D721Med (cell line): Measurements from ENCODE around the gene PCDHGC4.

Experiments used
- DNase-seq: peaks from one replicate; pipeline ENCODE4 v3.0.0; 2011; ENCODE audit warnings: low spot score; ENCODE audit not compliant: insufficient read length
- FAIRE-seq: peaks from 2 replicates; lab custom pipeline; 2011; peaks lifted over from hg19 to GRCh38; lab: Jason Lieb, UNC
- TF ChIP-seq, protein P1 (sequence below): IDR thresholded peaks from 2 replicates; pipeline ENCODE4 v1.5.1; 2012; ENCODE audit warnings: mild to moderate bottlenecking, control low read depth; ENCODE audit not compliant: insufficient read depth; ENCODE audit errors: missing control alignments

PCDHGC4 gene

DNA sequence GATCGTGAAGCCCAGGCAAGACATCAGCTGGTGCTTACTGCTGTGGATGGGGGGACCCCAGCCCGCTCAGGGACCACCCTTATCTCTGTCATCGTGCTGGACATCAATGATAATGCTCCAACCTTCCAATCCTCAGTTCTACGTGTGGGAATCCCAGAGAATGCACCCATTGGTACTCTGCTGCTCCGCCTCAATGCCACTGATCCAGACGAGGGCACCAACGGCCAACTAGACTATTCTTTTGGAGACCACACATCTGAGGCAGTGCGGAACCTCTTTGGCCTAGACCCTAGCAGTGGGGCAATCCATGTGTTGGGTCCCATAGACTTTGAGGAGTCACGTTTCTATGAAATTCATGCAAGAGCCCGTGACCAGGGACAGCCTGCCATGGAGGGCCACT lies 5.0 kb downstream of the PCDHGC4 start:
- TF ChIP-seq, protein P1, sequence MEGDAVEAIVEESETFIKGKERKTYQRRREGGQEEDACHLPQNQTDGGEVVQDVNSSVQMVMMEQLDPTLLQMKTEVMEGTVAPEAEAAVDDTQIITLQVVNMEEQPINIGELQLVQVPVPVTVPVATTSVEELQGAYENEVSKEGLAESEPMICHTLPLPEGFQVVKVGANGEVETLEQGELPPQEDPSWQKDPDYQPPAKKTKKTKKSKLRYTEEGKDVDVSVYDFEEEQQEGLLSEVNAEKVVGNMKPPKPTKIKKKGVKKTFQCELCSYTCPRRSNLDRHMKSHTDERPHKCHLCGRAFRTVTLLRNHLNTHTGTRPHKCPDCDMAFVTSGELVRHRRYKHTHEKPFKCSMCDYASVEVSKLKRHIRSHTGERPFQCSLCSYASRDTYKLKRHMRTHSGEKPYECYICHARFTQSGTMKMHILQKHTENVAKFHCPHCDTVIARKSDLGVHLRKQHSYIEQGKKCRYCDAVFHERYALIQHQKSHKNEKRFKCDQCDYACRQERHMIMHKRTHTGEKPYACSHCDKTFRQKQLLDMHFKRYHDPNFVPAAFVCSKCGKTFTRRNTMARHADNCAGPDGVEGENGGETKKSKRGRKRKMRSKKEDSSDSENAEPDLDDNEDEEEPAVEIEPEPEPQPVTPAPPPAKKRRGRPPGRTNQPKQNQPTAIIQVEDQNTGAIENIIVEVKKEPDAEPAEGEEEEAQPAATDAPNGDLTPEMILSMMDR = no peak
- DNase-seq (no peak), FAIRE-seq (no peak)

- no peak for DNase-seq
- TF ChIP-seq, protein P1 = no peak
- FAIRE-seq = no peak
Observed at GRCh38 chr5:141490271-141490670, 5.4 kb downstream of the PCDHGC4 start.

DNA sequence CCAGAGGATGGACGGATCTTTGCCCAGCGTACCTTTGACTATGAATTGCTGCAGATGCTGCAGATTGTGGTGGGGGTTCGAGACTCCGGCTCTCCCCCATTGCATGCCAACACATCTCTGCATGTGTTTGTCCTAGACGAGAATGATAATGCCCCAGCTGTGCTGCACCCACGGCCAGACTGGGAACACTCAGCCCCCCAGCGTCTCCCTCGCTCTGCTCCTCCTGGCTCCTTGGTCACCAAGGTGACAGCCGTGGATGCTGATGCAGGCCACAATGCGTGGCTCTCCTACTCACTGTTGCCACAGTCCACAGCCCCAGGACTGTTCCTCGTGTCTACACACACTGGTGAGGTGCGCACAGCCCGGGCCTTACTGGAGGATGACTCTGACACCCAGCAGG lies 5.9 kb downstream of the PCDHGC4 start:
- TF ChIP-seq, protein P1 = no peak
- DNase-seq (no peak), FAIRE-seq (no peak)

DNA sequence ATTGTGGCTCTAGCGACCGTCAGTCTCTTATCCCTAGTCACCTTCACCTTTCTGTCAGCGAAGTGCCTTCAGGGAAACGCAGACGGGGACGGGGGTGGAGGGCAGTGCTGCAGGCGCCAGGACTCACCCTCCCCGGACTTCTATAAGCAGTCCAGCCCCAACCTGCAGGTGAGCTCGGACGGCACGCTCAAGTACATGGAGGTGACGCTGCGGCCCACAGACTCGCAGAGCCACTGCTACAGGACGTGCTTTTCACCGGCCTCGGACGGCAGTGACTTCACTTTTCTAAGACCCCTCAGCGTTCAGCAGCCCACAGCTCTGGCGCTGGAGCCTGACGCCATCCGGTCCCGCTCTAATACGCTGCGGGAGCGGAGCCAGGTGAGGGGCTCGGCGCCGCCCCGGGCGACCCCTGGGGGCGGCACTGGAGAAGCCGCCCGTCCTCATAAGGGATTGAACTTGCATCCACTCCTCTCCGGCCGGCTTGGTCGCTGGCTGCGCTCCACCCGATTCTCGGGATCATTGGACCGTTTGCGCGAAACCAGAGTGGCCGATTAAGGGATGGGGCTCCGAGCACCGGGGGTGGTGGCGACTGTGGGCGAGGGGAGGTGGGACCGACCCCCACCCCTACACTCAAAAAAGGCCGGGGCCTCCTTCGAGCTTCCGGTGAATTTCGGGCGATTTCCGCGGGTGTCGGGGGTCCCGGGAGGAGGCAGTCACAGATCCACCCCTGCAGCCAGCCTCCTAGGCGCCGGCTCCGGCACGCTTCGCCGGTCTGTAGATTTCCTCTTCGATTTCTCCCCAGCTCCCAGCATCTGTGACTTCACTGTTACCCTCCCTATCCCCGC lies 6.7 kb downstream of the PCDHGC4 start:
- TF ChIP-seq, protein P1 = no peak
- FAIRE-seq (no peak), DNase-seq (no peak)

GRCh38 chr5:141492168-141492885 lies 7.5 kb downstream of the PCDHGC4 start:
- FAIRE-seq = no peak
- TF ChIP-seq, protein P1 = no peak

GRCh38 chr5:141493500-141494422 lies 8.9 kb downstream of the PCDHGC4 start:
- FAIRE-seq (no peak), DNase-seq (no peak)
- TF ChIP-seq, protein P1 = no peak

More at GRCh38 chr5:141492168-141492885, 7.5 kb downstream of the PCDHGC4 start:
- DNase-seq = no peak
